NCI-H2227 treated with DMSO at 0.1 percent for 48 hours (cell line): ENCODE measurements around the gene DNAJC15.

ENCODE experiments used
- DNase-seq: peaks from one replicate; lab custom pipeline; 2025; lab: John Stamatoyannopoulos, UW

Gene DNAJC15

GRCh38 chr13:43086181-43086580, 62.8 kb downstream of the DNAJC15 start:
- no peak for DNase-seq

DNA sequence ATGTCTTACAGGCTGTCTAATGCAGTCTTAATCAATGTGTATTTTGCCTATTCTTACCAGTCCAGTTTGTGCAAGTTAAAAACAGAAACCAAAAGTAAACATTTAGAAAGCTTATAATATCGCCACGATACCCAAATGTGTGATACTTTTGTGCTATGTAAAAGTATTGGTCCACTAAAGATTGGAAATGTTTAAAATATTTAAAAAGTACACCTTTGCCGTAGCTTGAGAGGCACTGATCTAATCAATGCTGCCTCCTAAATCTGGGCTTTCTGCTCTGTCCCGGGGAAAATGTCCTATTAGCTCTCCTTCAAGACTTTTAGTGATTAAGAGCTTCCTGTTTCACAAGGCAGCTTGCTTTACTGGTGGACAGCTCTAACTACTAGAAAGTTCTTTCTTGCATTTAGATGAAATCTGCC, 64.7 kb downstream of the DNAJC15 start:
- DNase-seq: no peak

- DNase-seq: no peak
These were observed 66.6 kb downstream of the DNAJC15 start for GRCh38 chr13:43089912-43090498.

DNA sequence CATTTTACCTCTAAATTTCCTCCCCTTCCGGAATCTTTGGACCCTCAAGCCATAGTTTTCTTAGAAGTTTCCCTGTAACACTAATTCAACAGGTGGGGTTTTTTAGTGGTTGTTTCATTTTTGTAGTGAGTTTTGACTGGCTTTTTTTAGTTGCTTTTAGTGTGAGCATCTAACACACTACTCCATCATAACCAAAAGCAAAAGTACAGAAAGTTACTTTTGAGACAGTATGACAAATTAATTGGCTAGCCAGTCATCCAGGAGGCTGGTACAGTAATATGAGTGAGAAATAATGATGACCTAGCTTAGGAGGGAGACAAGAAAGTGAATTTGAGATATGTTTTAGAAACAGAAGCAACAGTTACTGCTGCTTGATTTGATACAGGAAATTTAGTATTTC, 71.5 kb downstream of the DNAJC15 start:
- no peak for DNase-seq

DNA sequence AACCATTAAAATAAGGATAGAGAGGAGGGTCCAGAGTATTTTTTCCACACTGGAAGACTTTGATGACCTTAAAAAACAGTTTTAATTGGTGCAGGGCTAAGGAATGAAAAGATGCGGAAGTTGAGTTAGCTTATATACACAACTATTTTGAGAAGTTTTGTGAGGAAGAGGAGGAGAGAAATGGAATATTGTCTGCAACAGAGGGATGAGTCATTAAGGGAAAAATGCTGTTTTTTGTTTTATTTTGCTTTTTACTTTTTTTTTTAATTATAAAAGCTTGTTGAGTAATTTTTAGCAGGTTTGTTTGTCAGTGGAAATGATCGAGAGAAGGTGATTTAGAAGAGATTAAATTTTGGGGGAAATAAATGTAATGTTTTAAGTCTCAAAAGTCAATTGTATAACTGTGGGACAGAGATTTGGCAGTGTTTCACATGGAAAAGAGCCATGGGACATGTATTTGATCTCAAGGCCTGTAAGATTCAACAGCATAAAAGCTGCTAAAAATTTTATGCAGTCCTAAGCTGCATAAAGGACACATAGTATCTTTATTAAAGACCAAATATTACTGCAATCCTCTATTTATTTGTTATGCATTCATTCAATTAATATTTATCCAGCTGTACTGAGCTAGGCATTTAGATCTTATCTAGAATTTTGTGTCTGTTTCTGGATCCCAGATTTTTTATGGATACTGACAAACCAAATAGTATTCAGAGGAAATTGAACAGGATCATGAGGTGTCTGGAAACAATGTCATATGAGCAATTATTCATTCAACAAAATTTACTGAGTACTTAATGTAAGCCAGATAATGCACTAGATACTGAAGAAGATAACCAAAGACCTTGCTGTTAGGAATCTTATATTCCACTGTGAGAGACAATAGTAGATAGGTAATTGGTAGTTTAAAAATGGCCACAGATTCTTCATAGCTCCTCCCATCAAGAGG, 72.7 kb downstream of the DNAJC15 start:
- no peak for DNase-seq

GRCh38 chr13:43100667-43101066, 77.3 kb downstream of the DNAJC15 start:
- no peak for DNase-seq

GRCh38 chr13:43102304-43102703, 78.9 kb downstream of the DNAJC15 start:
- no peak for DNase-seq

DNA sequence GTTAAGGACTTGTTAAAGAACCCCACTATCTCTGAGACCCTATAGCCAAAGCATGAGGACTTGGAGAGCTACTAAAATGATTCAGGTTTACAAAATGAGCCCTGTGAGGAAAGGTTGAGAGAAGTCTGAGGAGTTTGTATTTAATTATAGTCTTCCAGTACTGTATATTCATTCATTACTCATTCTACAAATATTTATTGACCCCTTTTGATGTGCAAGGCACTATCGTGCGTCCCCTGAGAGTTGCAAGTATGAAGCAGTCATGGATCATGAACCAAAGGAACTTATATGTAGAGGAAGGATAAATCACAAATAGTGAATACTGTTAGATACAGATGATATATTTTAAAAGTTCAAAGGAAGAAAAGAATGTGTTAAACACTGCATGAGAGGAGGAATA, 84.4 kb downstream of the DNAJC15 start:
- no peak for DNase-seq

GRCh38 chr13:43110036-43110435, 86.7 kb downstream of the DNAJC15 start:
- no peak for DNase-seq

DNA sequence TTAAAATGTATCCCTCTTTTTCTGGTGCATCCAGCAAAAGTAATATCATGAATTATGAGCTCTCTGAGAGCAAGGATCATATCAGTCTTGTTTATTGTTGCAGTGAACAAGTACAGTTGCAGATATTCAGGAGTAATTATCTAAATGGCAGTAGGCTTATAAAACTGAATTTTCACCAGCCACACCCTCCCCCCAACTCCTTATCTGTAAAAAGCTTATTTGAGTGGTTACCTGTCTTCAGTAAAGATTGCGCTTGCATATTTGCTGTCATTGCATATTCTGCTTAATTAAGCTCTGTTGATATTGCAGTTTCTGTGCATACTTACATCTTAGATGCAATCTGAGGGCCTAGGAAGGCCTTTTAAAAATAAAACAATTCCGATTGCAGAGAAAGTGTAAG, 87.3 kb downstream of the DNAJC15 start:
- DNase-seq: no peak

DNA sequence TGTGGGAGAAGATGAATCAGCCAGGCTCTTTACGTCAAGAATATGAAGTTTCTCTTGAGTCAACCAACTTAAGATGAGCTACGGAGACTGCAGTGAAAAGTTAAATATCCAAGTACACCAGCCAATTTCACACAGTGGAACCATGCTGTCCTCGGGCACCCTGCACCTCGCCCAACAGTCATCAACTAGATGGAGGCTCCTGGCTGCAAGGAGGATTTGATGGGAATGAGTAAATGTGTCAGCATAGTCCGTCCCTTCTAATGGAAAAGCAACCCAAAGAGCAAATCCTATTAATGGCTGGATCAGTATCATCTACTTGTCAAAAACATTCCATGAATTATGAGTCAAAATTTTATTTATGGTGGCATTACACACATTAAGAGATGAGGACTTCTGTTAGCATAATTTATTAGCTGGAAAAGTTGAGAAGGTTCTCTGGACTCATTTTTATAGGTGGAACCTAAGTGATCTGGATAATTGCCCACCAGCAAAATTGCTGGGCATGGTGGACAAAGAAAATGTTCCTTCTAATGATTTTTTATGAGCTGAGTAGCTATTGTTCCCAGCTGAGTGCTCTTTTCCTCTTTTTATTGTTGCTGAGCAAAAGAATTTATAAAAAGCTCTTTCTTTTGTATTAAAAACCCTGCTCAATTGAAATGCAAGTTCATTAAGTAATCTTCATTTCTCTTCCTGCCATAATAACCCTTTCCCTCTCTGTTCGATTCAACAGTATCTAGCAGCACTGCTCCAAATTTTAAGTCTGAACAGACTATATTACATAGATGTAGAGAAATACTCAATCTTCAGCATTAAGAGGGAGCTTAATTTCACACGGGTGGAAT, 88.4 kb downstream of the DNAJC15 start:
- DNase-seq: no peak

DNA sequence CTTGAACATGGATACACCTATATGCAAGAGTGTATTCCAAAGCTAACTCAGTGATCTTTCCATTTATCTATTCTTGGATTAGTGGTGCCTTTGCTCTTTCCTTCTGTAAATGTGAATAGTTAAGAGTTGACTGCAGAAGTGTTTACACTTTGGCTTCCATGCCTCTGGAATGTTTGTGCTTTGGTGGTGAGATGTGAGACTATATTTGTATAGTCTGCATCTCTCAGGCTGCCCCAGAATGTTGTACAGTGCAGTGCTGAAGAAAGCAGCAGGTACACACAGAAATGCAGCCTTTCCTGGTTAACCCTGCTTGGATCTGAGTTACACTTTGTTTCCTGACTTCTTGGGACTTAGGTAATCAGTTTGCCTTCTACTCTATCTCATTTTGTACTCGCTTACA, 90.2 kb downstream of the DNAJC15 start:
- no peak for DNase-seq

GRCh38 chr13:43114504-43114903, 91.1 kb downstream of the DNAJC15 start:
- DNase-seq: no peak

DNA sequence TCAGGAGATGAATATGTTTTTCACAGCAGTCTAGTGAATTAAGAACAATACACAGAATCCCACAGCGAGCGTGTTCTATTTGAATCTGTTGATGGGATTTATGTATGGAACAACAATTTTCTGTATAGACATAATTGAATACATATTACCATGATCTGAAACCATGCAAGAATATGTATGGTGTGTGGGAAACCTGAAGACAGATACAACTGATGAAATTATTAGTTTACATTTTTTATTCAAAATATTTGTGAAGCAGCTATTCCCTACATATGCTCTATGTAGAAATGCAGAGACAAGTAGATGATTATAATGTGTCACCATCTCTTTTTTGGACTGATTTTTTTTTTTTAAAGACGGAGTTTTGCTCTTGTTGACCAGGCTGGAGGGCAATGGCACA, 91.8 kb downstream of the DNAJC15 start:
- no peak for DNase-seq

DNA sequence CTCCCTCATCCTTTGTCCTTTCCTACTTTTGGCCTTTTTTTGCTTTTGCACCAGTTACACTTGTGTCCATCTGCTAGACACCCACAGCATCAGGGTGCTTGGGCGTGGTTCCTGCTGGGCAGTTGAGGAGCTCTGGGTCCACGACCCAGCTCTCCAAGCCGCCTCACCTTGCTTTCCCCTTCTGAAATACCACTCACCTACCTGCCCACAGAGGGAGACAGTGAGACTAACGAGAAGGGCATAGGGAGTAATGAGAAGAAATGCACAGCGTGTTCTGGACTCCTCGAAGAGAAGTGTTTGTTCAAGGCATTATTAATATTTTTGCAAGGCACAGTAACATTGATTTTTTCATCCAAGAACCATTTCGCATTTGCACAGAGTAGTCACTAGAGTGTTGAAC, 92.9 kb downstream of the DNAJC15 start:
- no peak for DNase-seq

DNA sequence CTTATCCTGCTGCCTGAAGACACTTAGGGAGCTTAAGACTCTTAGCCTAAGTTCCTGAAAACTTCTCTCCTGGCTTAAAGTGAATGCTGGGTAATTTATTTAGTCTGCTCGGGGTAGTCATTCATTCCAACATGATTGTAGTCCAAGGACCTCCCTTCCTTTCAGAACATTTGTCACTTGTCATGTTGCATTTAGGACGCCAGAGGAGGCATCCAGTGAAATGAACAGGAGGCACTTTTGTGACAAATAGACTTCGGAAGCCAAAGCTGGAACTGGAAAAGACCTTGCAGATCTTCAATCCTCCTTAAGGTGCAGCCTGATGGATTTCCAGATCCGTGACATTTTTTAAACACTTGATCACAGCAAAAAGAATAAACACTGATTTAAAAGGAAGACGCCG, 95.1 kb downstream of the DNAJC15 start:
- no peak for DNase-seq

DNA sequence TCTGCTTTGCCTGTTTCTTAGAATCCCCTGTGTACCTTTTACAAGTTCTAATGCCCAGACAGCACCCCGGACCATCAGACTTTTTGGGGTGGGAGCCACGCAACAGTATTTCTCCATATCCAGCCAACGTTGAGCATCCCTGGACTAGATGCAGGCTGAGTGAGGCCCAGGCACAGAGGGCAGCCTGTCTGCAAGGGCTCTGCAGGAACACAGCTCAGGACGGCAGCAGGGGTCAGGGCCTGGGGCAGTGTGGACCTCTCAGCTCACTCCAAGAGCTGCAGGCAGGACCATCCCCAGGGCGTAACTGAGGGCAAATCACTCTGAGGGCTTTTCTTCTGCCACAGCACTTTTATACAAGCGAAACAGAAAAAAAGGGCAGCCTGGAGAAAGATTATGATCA, 95.8 kb downstream of the DNAJC15 start:
- DNase-seq: no peak

DNA sequence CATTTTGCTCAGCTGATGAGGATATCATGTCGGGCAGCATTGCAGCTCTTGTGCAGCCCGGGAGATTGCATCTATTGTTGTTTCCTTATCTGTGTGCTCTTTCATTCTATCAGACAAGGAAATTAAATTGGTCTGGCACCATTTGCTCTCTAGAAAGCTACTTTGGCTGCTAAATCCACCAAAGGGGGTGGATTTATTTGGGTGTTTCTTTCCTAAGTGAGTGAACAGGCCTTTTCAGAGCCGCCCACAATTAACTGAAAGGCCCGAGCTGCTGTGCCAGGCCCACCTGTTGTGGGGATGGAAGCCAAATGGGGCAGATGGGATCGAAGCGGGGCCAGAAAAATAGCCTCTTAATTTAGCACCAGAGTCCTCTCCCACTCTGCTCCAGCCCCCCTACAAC, 99.4 kb downstream of the DNAJC15 start:
- no peak for DNase-seq

DNA sequence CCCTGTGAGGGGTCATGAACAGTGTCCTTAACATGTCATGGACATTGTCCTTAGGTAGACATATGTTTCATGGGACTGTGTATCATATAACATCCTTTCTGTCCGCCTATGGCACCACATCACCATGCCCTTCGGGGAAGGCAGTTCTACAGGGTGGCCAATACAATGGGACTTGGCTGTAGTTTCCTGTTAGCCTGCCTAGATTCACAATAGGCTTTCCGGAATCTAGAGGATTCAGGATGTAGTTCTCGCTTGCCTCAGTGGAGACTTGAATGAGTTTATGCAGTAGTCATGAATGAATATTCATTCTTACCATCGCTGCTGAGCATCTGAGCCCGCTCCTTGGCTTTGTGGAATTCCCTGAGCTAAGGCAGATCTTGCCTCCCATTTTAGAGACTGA, 100.5 kb downstream of the DNAJC15 start:
- no peak for DNase-seq

DNA sequence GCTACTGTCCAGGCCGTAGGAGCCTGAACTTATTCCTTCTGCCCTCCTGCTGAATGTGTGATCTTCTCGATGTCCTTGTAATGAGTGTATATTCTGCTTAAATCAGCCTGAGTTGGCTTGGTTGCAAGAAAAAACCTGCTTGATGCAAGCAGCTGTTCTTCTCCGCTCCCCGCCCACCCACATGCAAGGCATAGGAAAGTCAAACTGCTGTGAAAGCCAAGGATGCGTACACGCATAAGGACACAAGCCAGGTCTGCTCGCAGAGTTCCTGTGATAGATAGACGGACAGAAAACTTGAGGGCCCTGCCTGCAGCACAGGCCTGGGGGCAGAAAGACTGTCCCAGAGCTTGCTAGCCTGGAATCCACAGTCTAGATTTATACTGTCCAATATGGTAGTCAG, 101.1 kb downstream of the DNAJC15 start:
- no peak for DNase-seq

- no peak for DNase-seq
These were observed 103.0 kb downstream of the DNAJC15 start for GRCh38 chr13:43126420-43126819.

GRCh38 chr13:43127103-43127798, 103.9 kb downstream of the DNAJC15 start:
- no peak for DNase-seq
